Endometrial microvascular endothelial cells (primary cell): ENCODE measurements around the gene TLX3. TPM values are rescaled to one million over a fixed set of nuclear protein-coding genes. Genes with fewer than 3 reads are reported as not detected.
"Not testable (repeated sequence)": the region's sequence is repeated elsewhere in the genome, so short reads cannot be mapped to it uniquely, and the experiment has no call there.

ENCODE experiments used
- in situ Hi-C: cut with HindIII; loops from 2 replicates; pipeline ENCODE4 v1.10.0; 2017; ENCODE audit warnings: low sequenced_read_pairs, low pct_unique_long_range_greater_than_20kb; ENCODE audit errors: inconsistent ontology term
- total RNA-seq: library from RNA; depleted of rRNA; stranded (reverse); fragments of >200 nt; gene quantifications from one replicate; pipeline ENCODE4 v1.2.3, GENCODE V29; 2015; ENCODE audit errors: inconsistent ontology term

The TLX3 gene
- total RNA-seq = not detected

DNA sequence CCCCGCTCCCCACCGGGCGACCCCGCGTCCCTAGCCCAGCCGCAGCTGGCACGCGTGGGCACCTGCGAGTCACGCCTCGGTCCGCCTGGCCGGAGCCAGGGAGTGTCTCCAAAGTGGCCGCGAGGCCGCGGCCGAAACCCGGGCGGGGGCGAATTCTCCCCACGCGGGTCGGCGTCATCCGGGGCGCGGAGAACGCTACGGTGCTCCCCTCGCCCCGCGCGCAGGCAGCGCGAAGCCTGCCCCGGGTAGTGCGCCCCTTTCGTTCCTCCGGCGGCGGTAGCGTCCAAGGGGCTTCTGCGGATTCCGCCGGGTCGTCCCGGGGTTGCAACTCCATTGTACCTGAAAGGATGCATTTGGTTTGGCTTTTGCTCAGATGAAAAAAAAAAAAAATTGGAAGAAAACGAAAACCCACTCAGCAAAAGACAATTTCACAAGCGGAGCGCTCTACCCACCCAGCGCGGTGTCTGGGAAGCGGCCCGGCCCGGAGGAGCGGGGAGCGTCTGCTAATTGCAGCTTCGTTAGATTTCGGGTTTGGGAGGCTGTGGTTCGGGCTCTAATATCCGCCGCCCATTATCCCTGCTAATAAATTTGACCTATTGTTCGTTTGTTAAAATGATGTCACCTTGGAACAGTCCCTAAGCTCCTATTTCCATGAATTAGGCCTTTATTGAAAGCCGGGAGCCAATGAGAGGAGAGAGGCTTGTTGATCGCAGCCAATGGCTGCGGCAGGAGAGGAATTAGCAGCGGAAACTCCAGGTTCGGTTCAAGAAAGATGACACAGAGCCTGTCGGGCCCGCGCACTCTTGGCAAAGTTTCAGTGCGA is at the start of gene TLX3:
Gene TLX3, plus strand, starts transcription at position 796 of the 823 bp plus-strand sequence. CDS start 118 bp downstream, outside the sequence.
- in situ Hi-C loops = no loop called here

DNA sequence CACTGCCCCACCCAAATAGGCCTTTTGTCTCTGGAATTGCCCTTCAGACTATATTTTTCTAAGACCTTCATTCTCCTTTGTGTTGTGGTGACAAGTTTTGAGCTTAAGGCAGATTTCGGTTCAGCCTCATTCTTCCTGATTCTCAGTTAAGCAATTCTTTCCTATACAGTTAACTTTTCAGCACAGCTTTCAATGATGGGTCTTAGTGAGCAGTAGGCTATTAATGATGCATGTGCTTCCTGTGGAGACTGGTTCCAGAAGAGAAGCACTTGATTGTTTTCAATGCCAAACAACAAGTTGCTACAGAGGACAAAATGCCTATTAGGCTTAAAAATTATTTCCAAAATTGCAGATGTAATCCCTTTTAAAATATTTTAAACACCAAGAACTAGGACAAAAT is 47.7 kb upstream of the TLX3 start:
- in situ Hi-C loops = no loop called here

DNA sequence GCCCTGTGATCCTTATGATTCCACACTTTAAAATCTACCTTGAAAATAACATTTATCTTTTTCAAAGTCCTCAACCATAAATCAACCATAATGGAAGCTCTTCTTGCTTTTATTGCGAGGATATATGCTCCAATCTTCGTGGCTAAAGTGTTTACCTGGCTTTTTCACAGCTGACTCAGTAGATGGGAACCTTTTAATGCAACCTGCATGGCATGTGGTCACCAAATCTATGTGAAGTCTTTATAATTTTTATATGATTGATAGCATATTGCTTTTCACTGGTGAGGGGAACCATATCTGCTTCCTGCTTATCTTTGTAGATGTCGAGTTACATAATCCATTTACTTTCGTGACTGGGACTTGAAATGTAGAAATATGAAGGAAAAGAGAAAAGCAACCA is 47.1 kb upstream of the TLX3 start:
- in situ Hi-C loops = no loop called here

DNA sequence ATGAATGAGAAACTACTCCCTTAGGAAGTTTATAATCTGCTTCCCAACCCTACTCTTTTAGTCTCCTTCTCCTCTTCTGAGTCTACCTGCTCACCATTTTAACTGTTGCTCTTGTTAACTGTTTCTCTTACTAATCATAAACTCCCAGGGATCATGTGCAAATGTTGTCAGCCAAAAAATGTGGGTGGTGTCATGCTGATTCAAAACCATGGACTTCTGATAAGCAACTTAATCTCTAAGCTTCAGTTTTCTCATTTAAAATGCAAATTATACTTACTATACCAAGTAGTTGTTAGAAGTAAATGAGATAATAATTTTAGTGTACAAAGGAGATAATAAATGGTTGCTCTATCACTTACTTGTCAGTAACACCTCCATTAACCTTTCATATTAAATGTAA is 45.9 kb upstream of the TLX3 start:
- in situ Hi-C loops = no loop called here

DNA sequence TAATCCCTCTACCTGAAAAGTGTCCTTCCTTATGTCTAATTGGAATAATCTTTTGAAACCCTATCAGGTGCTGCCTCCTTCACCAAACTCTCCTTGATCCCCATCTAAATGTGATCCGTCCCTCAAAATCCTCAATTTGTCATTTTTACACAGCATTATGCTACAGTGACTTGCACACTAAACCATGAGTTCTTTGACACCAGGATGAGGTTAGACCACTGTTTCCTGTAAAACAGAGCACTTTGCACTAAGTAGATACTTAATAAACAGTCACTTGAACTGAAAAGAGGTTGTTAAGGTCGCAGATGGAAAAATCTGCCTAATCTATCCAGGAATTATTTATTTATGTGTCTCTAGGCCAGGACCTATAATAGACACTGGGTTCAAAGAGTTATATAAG is 44.2 kb upstream of the TLX3 start:
- in situ Hi-C loops = no loop called here

DNA sequence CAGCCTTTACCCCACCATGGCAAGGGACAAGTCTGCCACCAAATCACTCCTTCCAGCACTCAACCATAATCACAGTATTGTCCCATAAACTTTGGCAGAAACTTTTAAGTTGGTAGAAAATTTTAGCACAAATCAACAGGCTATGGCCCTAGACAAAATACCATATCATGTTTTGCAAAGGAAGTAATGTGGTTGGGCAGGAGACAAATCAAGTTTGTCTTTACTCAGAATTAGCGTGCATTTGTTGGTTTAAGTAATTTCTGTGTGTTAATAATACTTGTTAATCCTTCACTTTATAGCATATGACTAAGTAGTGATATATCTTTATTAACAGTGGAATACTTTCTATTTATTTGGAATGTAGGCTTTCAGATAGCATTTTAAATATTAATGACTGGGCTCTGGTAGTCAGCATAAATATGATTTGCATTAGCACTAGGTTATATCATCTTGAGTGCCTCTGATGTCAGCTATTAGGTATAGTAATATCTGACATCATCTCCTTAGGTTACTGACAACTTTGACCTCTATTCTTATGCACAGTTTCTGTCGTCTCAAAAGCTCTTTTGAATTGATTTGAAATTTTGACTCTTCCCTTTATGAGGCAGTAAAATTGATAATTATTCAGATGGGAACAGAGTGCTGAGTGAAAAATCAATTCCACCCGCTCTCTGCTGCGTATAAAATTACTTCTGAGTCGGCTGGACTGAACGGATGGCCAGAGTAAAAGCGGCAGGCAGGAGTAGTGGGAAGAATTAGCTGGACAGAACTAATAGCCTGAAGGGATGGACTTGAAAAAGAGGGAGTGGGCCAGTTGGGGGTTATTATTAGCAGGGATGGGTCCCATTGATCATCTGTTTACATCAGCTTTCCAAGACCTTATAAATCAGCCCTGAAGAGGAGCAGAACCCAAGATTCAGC is 40.1 kb upstream of the TLX3 start:
- in situ Hi-C loops = no loop called here

DNA sequence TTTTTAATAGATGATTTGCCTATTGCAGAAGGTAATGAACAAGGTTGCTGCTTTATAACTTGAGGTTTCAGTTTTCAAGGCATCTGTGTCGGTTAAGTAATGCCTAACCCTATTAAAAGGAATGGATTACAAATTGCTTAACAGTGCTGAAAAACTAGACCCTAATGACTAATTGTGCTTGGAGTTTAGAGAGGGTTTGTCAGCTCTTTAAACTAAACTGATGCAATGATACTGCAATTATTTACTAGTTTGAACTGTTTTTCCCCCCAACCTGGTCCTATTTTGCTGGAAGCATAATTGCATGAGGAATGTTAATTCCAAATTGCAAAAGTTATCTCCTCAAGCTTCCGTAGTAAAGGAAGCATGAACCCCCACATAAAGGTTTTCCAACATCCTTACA is 39.3 kb upstream of the TLX3 start:
- in situ Hi-C loops = no loop called here

DNA sequence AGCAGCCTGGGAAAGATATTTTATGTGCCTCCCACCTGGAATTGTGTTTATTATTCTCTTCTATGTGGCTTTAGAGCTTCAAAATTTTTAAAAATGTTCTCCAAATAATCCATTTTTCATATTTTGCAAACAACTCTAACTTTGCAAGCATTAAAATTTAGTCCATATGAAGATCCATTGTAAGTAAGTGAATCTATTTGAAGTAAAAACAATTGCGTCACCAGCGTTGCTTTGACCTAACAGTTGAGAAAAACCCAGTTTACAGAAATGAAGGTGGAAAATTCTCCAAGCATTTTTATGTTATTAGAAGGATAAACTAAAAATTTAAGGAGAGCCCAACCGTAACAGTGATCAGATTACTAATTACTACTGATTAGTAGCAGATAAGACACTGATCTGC is 38.9 kb upstream of the TLX3 start:
- in situ Hi-C loops = no loop called here

DNA sequence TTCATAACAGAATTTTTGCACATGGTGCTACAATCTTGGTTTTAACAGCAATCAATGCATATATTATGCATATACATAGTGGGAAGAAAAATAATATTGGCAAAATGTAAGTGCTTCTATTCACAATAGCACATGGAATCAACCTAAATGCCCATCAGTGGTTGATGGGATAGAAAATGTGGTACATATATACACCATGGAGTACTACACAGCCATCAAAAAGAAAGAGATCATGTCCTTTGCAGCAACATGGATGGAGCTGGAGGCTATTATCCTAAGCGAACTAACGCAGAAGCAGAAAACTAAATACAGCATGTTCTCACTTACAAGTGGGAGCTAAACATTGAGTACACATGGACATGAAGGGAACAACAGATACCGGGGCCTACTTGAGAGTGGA is 37.2 kb upstream of the TLX3 start:
- in situ Hi-C loops = no loop called here

DNA sequence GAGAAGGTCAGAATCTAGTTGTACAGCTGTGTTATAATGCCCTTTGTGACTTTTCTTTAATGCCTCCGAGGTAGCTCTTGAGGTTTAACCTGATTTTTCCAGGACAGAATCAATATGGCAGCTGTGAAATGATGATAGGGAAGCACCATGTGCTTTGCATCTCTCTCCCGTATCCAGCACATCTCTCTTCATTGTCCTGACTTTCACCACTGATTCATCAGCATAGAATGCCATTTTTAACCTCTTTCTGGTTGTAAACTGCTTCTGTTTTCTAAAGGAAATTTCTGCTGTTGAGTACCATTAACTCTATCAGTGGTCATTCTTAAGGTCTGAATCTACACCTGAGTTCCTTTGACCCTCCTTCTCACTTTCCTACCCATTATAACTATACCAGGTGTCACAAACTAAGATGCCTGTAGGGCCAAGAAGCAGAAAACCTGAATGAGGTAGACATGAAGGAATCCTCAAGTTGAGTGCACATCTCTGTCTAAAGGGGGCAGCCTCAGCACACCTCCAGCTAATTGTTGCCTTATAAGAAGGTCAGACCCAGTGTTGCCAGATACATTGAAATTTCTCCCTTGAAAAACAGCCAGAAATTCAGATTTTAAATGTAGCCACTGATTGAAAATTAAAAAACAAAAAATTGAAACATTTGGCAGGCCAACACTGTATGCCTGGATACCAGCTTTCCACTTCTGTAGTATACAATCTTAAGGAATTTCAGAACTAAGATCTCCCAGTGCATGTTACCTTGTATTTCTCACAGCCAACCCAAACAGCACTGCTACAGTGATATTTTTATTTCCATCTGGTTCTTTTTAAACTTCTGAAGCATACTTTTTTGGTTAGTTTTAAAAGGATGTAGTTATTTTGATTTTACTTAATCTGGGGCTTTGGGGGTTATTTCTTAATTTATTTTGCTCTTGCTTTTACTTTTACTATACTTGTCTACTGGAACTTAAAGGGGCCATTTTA is 35.8 kb upstream of the TLX3 start:
- in situ Hi-C loops = no loop called here

DNA sequence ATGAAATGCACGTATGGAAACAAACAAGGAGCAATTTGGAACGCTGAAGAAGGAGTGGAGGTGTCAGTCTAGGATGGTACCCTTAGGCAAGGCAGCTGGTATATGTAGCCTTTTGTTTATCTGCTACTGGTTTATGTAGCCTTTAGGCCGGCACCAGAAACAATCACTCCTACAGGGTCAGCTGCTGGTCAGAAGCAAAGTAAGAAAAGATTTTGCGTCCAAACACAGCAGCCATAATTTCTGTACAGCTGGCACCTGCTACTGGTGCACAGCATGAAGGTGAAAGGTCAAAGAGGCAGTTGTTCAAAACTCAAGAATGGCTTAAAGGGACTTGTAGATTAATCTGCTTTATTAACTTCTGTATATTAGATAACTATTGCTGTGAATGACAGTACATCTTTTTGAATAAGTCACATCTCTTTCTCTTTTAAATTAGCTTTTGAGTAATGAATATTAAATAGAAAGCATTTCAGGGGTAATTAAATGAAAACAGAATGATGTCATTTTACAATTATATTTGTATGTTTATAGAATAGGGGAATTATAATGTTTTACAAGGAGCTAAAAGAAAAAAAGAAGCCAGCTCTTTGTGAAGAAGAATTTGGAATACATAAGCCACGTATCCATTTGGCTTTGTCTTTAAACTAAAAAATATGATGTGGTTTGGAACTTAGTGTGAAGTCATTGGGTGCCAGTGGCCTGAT is 33.1 kb upstream of the TLX3 start:
- in situ Hi-C loops = no loop called here

DNA sequence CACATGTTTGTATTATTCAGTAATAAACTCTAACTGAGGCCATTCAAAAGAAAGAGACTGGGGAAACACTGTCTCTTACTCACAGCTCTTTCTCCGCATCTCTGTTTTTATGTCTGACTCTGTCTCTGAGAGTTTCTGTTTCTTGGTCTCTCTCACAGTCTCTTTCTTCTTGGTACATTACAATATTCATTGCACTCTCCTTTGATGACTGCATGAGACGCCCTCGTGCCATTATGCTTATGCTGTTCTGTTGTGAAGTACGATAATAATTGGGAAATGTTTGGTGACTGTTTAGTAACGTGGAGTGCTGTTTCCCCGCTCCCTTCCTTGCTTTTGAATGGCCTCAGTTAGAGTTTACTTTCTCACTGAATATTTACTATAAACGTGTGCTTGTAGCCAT is 25.3 kb upstream of the TLX3 start:
- in situ Hi-C loops = no loop called here

DNA sequence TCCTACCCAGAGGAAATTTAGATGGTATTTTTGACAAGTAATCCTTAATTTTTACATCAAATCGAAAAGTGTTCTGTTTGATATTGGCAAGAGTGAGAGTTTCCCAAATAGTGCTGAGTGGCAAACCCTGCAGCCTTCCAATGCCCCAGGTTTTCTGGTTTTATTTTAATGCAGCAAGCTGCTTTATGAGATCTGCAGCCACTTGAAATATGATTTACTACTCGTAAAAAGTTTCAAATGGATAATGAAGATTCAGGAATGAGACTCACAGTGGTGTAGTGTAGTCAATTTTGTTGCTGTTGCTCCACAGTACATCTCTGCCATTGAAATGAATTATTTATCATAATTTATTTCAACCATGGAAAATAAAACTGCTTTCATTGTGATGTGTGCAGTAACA is 23.6 kb upstream of the TLX3 start:
- in situ Hi-C loops = no loop called here

DNA sequence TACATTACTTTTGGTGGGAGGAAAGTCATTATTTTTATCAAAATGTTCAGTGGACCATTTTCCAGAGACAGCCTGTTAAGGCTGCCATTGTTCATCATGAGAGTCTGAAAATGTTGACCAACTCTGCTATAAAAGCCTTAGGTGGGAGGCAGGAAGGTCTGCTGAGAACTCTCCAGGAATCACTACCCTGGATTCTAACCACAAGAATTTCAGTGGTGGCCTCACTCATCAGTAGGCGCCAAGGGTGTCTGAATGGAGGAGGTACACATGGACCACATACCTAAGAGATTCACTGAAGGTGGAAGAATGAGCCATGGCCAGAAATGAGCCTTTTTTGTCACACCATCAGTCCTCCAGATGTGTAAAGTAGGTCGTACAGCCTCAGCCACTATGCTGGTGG is 21.0 kb upstream of the TLX3 start:
- in situ Hi-C loops = no loop called here

DNA sequence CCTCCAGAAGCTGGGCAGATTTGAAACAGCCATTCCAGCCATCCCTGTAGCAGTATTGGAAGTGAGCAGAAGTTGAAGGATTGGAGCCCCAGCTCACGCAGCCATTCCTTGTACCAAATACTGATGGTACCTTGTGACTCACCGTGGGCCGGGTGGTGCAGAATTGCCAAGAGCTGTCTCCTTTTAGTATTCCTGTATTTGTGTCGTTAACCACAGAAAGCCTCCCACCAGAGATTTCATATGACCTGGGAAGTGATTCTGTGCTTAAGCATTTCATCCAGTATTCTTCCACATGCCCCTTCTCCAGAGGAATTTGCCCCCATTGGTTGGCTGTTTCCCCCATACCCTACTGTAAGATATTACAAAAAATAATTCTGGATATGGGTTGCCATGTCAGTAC is 17.7 kb upstream of the TLX3 start:
- in situ Hi-C loops = no loop called here

GRCh38 chr5:171295299-171295698 is 13.7 kb upstream of the TLX3 start:
- in situ Hi-C loops = no loop called here

DNA sequence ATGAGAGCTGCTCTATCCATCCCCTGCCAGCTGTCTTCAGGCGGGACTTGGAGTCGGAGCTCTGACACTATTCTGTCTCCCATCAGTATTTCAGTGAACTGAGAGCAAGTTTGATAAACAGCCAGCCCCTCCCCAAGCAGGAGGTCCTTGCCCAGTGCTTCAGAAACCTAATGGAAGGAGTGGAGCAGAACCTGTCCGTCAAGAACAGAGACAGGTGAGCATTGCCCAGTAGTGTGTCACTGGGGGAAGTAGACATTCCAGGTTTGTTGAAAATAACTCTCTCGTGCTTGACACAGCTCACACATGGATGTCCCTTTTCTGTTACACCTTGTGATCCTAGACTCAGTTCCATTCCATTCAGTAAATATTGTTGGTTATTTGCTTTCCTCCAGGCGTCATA is 13.2 kb upstream of the TLX3 start:
- in situ Hi-C loops = no loop called here

- in situ Hi-C loops = not testable (repeated sequence)
These were observed 11.1 kb upstream of the TLX3 start for GRCh38 chr5:171297941-171298340.
